Left kidney (tissue), 2 donors: Measurements from ENCODE around the gene SELENOM. TPM values are rescaled to one million over a fixed set of nuclear protein-coding genes. Genes with fewer than 3 reads are reported as not detected.
"Not testable (repeated sequence)": the region's sequence is repeated elsewhere in the genome, so short reads cannot be mapped to it uniquely, and the experiment has no call there.

Experiments
- DNase-seq: peaks from one replicate; pipeline ENCODE4 v3.0.0-alpha.2; 2013
- polyA plus RNA-seq: library from polyadenylated mRNA; unstranded; fragments of 120-200 nt; gene quantifications from one replicate; pipeline ENCODE4 v1.2.1, GENCODE V29; 2013; ENCODE audit not compliant: insufficient read length

SELENOM gene
- polyA plus RNA-seq, 1 donor: 3.5 TPM

DNA sequence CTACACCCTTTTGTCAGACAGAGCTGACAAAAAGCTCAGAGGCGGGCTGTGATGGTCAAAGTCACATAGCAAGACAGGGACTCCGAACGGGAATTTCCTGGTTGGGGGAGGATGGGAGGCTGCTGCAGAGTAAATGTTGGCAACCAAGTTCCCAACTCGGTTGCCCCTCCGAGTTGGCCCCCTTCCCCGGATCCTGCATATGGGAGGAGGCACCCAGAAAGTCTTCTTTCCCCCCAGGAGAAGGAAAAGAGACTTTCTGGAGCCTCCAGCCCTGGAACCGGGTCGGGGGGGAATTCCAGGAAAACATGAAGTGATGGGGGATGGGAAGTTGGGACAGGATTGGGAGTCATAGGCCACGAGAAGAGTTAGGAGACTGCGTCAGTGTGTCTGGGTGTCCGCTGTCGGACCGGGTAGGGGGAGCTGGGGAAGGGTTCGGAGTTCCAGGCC is 614 bp downstream of the SELENOM start:
- DNase-seq: no peak

- DNase-seq: no peak
These were observed 1.3 kb downstream of the SELENOM start for GRCh38 chr22:31106001-31106571.

DNA sequence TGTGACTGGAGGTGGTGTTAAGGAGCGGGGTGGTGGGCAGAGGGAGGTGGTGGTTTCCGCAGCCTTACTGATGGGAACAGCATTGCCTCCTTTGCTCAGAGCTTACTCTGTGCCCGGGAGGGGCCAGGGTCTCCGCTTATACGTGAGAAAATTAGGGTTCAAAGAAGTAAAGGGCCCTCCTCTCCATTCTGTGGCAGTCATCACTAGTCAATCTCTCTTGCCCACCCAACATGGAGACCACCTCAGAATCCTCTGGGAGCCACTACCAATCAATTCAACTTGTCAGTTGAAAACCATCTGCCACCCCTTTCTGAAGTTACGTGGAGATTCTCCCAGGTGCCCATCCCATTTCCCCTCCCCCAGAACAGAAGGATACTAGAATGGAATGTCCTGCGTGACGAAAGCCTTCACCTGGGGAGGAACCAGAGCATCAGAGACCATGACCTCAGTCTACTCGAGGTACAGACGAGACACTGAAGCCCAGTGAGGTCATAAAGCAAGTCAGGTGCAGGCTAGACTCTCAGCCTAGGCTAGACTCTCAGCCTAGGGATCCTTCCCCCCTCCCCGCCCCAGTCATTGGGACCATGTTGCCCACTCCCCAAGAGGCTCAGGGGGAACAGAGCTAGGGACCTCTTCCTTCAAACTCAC is 2.0 kb downstream of the SELENOM start:
- no peak for DNase-seq

- DNase-seq: no peak
These were observed 2.5 kb downstream of the SELENOM start for GRCh38 chr22:31104869-31105268.

- no peak for DNase-seq
These were observed 3.3 kb downstream of the SELENOM start for GRCh38 chr22:31103899-31104694.

GRCh38 chr22:31103111-31103510 is 4.3 kb downstream of the SELENOM start:
- DNase-seq: no peak

GRCh38 chr22:31102441-31103081 is 4.8 kb downstream of the SELENOM start:
- no peak for DNase-seq

- DNase-seq: no peak
These were observed 6.4 kb downstream of the SELENOM start for GRCh38 chr22:31100762-31101525.

DNA sequence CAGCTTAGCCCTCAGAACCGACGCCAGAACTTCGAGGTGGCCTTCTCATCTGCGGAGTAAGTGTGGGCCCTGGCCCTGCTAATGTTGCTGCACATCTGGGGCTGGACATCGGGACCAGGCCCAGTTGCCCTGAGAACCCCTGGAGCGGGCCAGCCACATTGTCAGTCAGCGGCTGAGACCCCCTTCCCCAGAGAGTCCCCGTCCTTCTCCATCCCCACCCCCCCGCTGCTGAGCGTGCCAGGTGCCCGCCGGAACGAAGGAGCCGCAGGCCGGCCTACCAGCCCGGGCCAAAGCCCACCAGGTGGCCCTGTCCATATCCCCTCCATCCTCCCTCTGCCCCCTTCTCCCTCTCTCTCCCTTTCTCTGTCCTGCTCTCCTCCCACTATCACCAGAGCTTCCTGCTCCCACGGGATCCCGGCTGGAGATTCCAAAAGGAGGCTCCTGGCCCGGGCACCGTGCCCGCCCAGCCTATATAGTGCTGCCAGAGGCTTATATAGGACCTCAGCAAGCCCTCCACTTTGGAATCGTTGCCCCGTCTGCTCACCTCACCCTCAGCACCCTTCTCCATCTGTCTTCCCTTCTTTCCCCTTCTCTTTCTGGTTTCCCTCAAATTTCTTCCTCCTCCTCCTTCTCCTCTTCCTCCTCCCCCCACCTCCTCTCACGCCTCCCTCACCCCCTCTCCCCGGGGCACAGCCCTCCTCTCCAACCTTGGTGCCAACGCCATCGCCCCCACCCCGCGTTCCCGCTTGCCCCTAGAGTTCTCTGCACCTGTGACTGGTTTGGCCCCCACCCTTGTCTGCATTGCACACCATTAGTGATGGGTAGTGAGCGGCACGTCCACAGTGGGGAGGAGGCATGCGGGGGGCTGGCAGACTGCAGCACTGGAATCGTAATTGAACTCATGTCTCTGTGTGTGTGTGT is 7.3 kb downstream of the SELENOM start:
- DNase-seq: no peak

GRCh38 chr22:31099386-31099785 is 8.0 kb downstream of the SELENOM start:
- no peak for DNase-seq

- no peak for DNase-seq
These were observed 8.7 kb downstream of the SELENOM start for GRCh38 chr22:31098632-31099110.

- no peak for DNase-seq
These were observed 9.3 kb downstream of the SELENOM start for GRCh38 chr22:31097941-31098631.

DNA sequence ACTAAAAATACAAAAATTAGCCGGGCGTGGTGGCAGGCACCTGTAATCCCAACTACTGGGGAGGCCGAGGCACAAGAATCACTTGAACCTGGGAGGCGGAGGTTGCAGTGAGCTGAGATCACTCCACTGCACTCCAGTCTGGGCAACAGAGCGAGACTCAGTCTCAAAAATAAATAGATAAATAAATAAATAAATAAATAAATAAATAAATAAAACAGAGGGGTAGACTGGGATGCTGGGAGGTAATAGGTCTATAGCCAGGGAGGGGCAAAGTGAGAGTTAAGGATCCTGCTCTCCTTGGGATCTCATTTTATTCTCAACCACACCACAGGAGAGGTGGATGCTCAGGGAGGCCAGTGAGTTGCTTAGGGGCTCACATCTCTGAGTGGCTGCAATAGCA is 9.8 kb downstream of the SELENOM start:
- not testable (repeated sequence) for DNase-seq

- DNase-seq: no peak
These were observed 10.6 kb downstream of the SELENOM start for GRCh38 chr22:31096657-31097279.

DNA sequence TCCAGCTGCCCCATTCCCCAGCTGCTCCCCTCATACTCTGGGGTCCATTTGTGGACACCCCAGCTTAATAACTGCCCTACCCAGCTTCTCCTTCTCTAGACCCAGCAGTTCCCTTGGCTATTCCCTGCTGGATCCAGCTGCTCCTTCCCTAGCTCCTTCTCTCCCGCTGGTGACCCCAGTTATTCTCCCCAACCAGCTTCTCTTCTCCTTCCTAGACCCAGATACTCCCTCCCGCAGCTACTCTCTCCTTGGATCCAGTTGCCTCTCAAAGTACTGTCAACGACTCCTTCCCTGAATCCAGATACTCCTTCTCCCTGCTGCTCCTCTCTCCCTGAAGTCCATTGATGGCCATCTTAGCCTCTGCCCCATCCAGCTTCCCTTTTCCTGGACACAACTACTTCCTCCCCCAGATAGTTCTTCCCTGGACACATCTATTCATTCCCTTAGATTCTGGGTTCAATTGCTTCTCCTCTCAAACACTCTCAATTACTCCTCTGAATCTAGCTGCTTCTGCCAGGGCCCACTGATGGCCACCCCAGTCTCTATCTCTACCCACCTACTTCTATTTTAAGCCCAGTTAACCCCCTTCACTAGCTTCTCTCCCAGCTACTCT is 11.6 kb downstream of the SELENOM start:
- no peak for DNase-seq

DNA sequence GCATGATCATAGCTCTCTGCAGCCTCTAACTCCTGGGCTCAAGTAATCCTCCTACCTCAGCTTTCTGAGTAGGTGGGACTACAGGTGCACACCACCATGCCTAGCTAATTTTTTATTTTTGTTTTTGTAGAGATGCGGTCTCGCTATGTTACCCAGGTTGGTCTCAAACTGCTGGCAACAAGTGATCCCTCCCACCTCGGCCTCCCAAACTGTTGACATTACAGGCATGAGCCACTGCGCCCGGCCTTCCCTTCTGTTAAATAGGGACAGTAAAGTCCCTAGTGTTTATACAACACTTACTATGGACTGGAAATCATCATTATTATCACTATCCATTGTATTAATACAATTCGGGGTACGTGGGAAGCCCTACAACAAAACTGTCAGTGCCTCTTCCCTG is 12.6 kb downstream of the SELENOM start:
- no peak for DNase-seq

- DNase-seq: no peak
These were observed 13.3 kb downstream of the SELENOM start for GRCh38 chr22:31094021-31094551.

GRCh38 chr22:31093086-31093850 is 14.1 kb downstream of the SELENOM start:
- no peak for DNase-seq
